ENCODE measurements around the gene CDKAL1. TPM values are rescaled to one million over a fixed set of nuclear protein-coding genes. Genes with fewer than 3 reads are reported as not detected.
A peak's percentile ranks its signal among the peaks of the same experiment; 100 is the strongest.

The CDKAL1 gene
- total RNA-seq, 1 donor from 2014 or later: 11.8 TPM

DNA sequence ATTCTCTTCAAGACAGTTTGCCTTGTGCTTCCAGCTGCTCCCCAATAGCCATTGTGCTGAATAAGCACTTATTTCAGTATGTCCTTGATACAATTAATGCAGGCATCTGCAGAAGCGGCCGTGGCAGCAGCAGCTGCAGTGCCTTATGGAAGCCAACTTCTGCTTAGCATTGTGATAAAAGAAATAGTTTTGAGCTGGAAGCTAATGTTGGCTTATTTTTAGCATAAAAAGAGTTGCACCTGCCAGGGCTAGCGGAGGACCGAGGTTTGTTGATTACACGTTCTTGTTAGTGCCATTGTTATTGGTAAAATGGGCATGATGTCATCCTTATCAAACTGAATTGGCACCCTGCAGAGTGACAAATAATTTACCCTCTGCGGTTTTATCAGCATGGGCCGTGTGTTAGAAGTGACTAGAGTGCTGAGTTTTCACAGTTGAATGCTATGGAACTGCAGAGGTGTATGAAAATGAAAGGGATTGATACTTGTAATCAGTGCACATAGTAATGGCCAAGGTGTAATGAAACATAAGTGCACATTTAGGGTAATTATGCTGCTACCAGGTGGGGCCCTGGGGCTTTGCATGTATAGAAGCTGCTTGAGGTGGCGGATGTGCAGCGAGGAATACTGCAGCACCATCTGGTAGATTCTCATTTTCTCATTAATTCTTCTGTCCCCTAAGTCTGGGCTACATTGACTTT, 334.3 kb downstream of the CDKAL1 start:
- DNase-seq (ENCODE audit: low read depth): no peak

DNA sequence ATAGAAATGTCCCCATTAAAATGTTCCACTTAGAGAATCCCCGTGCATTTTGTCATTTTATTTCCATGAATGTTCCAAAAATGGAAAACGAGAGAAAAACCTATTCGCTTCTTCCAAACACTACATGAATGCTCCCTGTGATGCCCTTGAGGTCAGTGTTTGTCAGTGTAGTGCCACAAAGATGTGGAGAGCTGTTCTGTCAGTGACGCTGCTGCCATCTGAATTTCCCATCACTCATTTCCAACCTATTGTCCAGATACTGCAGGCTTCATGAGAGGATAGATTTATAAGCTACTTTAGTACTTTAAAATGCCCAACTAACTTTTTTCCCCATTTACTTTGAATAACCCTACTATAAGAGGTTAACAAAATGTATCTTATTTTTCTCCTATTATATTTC, 335.8 kb downstream of the CDKAL1 start:
- DNase-seq (ENCODE audit: low read depth): no peak

DNA sequence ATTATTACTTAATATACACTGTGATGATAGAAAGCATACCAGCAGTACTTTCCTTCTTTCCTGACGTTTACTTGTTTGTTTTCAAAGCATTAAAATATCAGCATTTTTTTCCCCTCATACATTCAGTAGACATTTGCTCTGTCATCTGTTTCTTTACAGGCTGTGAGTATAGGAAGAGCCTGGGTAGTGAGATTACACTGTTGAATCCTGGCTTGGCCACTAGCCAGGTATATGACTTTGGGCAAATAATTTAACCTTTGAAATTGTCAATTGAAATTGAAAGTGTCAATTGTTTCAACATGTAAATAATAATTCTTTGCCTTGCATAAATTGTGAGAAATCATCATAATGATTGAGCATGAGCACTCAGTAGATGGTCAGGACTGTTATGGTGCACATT, 336.2 kb downstream of the CDKAL1 start:
- DNase-seq (ENCODE audit: low read depth): no peak

DNA sequence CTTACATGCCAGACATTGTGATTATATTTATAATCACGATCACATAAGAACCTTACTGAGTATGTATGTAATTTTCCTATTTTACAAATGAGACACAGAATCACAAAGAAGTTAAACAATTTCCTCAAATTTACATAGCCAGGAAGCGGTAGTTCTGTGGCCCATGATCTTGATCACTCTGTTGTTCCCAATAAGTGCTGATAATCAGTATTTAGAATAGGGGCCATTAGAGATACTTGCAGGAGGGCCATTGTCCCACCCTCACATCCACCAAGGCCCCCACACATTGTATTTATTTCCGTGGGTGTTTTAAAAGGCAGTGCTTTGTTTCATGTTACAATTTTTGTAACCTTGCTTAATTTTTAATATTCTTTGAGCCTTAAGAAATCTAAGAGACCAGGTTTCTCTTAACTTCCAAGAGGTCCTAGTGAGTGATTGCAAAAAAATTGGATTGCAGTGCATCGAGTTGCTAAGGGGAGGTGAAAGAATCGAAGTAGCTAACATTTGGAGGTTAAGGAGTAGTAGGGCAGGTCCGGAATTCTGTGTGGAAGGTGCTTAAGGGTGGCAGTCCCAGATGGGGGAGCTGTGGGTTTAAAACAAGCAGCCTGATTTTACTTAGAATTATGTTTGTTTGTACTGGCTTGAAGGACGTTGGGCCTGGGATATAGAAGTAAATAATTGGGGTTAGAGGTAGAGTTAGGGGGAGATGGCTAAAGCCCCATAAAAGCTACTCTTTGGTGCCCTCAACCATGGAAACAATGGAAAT, 339.4 kb downstream of the CDKAL1 start:
- DNase-seq (ENCODE audit: low read depth): no peak

DNA sequence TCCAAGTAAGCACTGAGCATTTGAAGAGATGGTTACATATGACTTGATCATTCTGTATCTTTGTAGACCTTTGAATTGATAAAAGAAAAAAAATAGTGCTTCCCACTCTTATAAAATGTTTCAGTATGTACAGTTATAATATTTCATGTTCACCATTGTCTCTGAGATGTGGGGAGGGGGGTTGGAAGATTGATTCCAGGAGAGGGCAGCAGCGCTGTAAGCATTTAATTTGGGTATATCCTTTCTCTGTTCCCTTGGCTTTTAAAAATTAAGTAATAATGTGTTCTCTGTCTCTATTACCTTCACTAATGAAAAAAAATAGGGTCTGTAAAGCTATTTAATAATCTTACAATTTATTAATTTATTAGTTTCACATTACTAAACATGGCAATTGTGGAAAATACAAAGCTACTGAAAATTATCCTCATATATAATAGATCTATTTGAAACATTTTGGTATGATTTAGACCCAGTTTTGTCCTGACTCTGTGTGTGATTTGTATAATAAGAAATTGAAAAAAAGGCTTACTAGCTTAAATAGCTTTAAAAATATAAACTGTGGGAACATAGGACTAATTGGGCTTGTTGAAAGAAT, 341.2 kb downstream of the CDKAL1 start:
- peak; percentile 70 for DNase-seq (ENCODE audit: low read depth)

DNA sequence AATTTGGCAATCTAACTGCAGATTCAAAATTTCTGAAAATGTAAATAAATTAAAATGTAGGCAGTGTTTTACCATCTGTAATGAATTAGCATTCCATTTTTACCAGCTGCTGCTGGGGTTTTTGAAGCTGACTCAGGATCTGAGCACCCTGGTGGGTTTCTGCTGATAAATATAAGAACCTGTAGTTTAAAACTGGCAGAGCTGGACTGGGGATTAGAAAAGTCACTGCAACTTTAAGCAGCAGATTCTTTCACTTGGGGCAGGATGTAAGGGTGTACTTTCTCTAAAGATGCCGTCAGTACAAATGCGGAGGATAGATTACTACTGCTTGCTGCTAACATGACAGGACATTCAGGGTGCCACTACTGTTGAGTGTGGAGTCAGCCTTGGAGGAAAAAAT, 341.8 kb downstream of the CDKAL1 start:
- DNase-seq (ENCODE audit: low read depth): peak; percentile 72

DNA sequence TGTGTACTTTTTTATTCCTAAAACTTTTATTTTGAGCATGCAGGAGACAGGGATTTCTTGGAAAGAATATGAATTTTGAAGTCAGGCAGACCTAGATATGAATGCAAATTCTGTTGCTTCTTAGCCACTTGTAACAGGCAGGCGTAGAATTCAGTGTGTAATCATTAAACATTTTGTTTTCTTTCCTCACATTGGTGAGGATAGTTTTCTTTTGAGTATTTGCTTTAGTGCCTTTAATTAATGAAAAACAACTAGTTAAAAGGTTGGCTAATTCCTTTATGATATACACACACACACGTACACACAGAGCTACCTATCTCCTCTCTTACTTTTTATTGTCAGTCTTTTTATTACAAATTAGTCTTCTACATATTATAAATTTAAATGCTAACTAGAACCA, 342.3 kb downstream of the CDKAL1 start:
- DNase-seq (ENCODE audit: low read depth): no peak

DNA sequence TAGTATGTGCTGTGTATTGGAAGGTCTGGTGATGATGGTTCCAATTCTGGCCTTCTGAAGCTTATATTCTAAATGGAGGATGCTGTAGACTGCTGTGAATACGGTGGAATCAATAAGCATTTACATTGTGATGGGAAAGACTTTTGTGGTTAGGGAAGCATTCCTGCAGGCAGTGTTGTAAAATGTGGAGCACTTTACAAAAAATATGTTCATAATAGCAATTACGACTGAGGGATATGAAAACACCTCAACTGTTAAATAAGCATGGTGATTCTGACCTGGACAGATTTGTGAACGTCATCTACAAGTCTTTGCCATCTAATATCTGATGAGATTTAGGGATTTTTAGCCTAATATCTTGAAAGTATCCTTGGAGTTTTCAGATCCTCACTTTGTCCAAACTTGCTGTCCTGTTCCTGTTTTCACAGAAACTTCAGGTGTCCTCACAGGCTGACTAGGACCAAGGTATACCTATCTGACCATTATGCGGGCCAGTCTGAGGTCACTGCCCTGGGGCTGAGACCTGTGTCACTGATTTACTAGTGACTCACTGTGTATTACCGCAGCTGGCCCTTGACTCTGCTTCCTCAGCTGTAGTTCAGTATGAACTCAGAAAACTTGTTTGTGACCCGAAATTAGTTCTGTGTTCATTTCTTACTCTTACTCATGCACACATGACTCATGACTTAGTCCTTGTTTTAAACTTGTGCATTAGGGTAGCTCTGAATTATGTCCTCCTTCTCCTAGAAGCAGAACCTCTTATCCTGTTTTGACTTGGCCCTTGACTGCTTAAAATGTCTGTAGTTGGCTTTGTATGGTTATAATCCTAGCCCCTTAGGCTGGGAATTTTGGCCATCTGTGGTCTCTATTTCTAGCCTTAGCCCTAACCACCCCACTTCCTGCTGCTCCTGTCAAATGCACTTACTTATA, 343.0 kb downstream of the CDKAL1 start:
- DNase-seq (ENCODE audit: low read depth): peak; percentile 86

DNA sequence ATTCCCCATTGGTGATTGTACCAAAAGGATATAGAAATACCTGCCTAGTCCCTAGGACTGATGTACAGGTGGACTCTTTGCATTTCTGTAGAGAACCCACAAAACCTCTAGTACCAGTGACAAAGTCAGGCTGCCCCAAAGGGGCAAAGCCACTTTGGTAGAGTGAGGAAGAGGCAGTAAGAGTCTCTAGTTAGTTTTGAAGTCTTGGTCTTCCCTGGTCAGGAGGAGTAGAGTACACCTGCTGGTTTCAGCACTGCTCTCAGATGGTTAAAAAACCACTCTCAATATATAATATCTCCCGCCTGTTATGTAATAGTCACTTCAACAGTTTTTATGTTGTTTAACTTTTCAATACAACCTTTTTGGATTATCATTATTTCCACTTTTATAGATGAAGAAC, 344.9 kb downstream of the CDKAL1 start:
- DNase-seq (ENCODE audit: low read depth): no peak

DNA sequence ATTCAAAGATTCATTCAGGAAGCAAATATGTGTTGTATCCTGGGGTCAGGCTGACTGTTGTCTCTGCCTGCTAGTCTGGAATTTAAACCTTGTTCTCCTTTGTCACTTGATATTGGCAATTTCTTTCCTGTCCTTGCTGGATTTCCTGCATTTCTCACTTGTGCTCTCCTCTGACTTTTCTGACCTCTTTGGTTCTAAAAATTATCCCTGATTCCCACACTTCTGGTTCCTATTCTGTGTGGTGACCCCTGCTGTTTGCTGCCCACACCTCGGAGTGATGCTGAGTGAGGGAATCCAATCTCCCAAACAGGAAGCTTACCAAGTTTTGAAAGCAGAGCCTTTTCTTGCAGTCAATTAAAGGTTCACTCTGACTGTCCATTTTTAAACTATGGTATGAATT, 345.3 kb downstream of the CDKAL1 start:
- DNase-seq (ENCODE audit: low read depth): peak; percentile 54

DNA sequence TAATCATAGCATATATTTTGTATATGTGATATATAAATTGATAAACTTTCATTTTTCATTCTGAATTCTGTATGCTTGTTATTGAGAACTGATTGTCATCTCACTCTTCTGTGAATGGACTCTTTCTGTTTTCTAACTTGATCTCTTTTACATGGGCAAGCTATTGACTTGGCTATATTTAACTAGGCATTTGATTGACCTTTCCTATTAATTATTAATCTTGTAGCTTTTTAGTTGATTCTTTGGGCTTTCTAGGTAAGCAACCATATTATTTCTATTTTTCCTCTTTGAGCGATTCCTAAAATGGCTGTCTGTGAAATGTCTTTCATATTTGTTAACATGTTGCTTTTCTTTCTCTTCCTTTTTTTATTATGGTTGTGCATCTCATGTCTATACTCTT, 347.1 kb downstream of the CDKAL1 start:
- no peak for DNase-seq (ENCODE audit: low read depth)

DNA sequence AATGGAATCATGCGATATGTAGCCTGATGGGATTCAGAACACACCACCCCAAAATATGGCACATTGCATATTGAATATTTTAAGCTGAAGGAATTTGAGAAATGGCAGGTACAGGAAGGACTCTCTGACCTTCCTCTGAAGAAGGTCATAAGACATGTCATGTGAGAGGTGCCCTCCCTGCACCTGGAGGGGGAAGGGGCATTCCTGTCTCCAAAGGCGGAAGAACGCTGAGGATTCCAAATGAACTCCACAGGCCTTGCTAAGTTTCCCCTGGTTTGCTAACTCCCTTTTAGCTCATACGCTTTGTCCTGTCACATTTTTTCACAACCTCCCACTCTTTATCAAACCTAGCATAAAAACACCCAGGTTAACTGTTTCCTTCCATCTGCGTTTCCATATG, 347.8 kb downstream of the CDKAL1 start:
- no peak for DNase-seq (ENCODE audit: low read depth)

DNA sequence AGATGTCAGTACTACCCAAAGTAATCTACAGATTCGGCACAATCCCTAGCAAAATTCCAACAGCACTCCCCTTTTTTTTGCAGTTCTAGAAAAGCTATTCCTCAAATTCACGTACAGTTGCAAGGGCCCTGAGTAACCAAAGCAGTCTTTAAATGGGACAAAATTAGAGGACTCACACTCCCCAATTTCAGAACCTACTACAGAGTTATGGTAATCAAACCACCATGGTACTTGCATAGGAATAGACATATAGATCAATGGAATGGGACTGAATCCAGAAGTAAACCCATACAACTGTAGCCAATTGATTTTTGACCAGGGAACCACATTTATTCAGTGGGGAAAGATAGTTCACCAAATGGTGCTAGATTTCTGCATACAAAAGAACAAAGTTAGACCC, 350.8 kb downstream of the CDKAL1 start:
- DNase-seq (ENCODE audit: low read depth): no peak

DNA sequence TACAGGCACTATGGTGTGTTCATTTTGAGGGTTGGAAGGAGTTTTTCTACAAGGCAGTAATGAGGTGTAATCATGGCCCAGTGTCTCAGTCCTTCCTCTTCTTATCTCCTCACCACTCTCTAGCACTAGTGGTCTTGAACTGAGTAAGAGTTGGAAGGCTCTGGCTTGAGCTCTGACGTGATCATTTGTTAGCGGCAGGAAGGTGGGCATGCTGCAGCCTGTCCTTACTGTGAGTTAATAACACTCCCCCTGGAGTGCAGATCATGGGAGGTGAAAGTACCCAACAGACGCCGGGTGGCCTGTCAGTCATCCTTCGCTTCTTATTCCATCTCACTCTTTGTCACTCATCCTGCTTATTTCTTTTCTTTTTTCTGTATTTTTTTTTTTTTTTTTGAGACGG, 356.9 kb downstream of the CDKAL1 start:
- no peak for DNase-seq (ENCODE audit: low read depth)

DNA sequence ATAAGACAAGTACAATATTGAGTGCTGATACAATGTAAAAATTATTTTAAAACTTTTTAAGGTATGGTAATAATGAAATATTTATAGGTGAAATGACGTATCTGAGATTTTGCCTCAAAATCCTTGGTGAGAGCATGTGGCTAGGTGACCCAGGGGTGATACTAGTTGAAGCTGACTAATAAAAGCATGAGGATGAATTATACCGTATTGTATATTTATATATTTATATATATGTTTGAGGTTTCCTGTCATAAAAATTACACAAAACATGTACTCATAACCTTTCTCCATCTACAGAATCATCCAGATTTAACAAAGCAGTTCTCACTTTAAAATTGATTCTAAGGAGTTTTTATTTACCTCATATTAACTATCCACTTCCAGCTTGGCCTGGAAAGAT, 358.1 kb downstream of the CDKAL1 start:
- no peak for DNase-seq (ENCODE audit: low read depth)

DNA sequence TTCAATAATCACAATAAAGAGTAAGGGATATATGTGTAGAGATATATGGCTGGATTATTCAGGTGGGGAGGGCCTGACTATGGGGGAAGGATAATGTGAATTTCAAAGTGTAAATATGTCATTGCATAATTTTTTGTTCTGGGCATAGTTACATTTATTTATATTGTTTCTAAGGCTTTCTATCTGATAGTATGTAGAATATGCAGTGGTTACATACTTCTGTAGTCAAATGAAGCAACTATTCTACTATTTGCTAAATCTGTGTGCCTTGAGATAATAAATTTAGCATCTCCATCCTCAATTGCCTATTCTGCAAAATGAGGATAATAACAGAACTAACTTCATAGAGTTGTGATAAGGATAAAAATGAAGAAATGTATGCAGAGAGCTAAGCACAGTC, 359.2 kb downstream of the CDKAL1 start:
- no peak for DNase-seq (ENCODE audit: low read depth)

DNA sequence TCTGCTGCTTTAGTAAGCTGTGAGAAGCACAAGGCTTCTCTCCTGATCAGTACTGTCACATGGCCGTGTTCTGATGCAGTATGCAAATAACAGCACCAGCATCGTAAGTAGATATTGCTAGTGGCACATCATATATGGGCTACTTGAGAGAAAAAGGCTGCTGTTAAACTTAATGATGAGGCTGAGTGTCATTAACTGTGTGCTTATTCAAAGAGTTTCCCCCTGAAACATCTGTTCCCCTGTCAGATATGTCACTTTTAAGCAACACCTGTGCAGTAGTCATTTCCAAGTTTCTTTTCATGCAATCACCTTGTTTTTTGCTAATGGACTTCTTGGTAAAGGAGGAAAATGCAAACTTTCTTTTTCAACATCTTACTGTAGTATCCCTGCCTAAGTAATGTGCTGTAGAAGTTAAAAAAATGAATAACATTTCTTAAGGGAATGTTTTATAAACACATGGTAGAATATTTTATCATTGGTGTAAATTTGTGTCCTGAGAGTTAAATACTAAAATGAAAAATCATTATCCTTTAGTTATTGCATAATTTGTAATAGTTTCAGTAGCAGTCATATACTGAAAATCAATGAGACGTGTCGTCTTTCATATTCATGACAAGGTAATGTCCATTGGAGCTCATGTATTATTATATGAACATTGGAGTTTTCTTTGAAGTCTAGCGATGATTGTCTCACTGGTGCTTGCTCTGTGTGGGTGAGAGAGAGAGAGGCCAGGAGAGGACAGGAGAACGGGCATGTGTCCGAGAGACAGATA, 366.3 kb downstream of the CDKAL1 start:
- DNase-seq (ENCODE audit: low read depth): no peak

DNA sequence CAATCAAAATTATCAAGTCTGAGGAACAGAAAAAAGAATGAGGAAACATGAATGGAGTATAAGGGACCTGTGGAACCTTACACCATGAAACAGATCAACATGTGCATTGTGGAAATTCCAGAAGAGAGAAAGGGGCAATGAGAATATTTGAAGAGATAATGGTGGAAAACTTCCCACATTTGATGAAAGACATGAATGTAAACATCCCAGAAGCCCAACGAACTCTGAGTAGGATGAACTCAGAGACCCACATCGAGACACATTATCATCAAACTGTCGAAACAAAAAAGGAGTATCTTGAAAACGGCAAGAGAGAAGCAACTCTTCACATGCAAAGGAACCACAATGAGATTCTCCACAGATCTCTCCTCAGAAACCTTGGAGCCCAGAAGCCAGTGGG, 371.1 kb downstream of the CDKAL1 start:
- no peak for DNase-seq (ENCODE audit: low read depth)

DNA sequence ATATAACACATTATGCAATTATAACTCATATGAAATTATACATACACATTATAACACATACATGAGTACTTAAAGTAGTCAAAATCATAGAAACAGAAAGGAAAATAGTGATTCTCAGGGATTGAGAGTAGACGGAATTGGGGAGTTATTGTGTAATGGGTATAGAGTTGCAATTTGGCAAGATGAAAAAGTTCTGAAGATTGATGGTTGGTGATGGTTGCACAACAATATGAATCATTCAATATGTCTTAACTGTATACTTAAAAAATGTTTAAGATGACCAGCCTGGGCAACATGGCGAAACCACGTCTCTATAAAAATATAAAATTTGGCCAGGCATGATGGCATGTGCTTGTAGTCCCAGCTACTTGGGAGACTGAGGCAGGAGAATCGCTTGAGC, 372.7 kb downstream of the CDKAL1 start:
- peak; percentile 45 for DNase-seq (ENCODE audit: low read depth)

DNA sequence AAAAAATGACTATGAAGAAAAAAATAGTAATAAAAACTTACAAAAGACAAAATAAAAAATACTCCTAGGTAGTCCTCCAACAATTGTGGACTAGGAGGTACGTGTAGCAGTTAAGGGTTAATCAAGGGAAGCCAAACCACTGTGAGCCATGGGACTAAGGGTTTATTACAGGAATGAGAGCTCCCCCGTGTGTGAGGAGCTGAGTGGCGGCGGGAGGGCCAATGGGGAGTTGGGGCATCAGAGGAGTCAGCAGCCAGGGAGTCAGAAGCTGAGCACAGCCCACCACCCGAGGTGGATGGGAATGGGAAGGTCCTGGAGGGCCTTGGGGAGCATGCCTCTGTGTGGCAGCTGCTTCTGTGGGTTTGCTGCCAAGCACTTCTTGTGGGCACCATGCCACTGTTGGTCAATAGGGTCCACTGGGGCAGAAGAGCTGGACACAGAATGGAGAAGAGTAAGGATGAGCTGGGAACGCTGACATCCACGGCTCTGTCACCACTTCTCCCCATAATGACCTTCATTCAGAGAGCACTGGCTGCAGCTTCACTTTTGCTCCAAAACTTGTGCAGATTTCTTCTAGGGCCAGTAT, 373.3 kb downstream of the CDKAL1 start:
- DNase-seq (ENCODE audit: low read depth): peak; percentile 51

Data from myocyte (in vitro differentiated cells).